HFFc6 (cell line): ENCODE results near the gene COL9A1. TPM values are rescaled to one million over a fixed set of nuclear protein-coding genes. Genes with fewer than 3 reads are reported as not detected.

Experiments
- DNase-seq: peaks from one replicate; pipeline ENCODE4 v3.0.0-alpha.2; 2018
- H3K27ac Mint-ChIP-seq: 2 replicates; pipeline ENCODE4 v1.8.0; 2020; ENCODE audit warnings: mild to moderate bottlenecking, mixed read lengths
- H3K27me3 Mint-ChIP-seq: 2 replicates; pipeline ENCODE4 v1.8.0; 2021; ENCODE audit warnings: mild to moderate bottlenecking, moderate library complexity, mixed read lengths; ENCODE audit not compliant: insufficient read depth
- H3K36me3 Mint-ChIP-seq: 2 replicates; pipeline ENCODE4 v1.8.0; 2021; ENCODE audit warnings: low read depth, mixed read lengths
- H3K4me1 Mint-ChIP-seq: 2 replicates; pipeline ENCODE4 v1.8.0; 2020; ENCODE audit warnings: low read depth, mixed read lengths
- H3K4me3 Mint-ChIP-seq: 2 replicates; pipeline ENCODE4 v1.8.0; 2020; ENCODE audit warnings: mild to moderate bottlenecking, moderate library complexity, mixed read lengths
- H3K9me3 Mint-ChIP-seq: 2 replicates; pipeline ENCODE4 v1.8.0; 2020; ENCODE audit warnings: mild to moderate bottlenecking, mixed read lengths
- total RNA-seq, 6 experiments: library from RNA; stranded (reverse); fragmentation: NEBNext Ultra II Directional; extraction: Animal tissue kit (Norgen Biotek cat#: 25700); gene quantifications; 2 replicates in 1 of 6; 3 replicates in 5 of 6; pipeline ENCODE4 v1.2.3, GENCODE V29; 2021
- TF ChIP-seq, protein P1 (sequence below): fragments of 200-600 bp; sonication (generic); IDR thresholded peaks from 2 replicates; pipeline ENCODE4 v1.5.0; 2021; ENCODE audit warnings: antibody characterized with exemption, mild to moderate bottlenecking

Gene COL9A1
- total RNA-seq, 6 experiments from 2014 or later: not detected

GRCh38 chr6:70175770-70176169 is 127.1 kb downstream of the COL9A1 start:
- peaks cover 9% of the 10 kb centered on the region for H3K9me3 Mint-ChIP-seq
- H3K36me3 Mint-ChIP-seq: no peaks in the 10 kb centered on the region
- DNase-seq: no peak
- H3K27me3 Mint-ChIP-seq: no peaks in the 10 kb centered on the region
- H3K27ac Mint-ChIP-seq: no peak overlapping the region
- TF ChIP-seq, protein P1, sequence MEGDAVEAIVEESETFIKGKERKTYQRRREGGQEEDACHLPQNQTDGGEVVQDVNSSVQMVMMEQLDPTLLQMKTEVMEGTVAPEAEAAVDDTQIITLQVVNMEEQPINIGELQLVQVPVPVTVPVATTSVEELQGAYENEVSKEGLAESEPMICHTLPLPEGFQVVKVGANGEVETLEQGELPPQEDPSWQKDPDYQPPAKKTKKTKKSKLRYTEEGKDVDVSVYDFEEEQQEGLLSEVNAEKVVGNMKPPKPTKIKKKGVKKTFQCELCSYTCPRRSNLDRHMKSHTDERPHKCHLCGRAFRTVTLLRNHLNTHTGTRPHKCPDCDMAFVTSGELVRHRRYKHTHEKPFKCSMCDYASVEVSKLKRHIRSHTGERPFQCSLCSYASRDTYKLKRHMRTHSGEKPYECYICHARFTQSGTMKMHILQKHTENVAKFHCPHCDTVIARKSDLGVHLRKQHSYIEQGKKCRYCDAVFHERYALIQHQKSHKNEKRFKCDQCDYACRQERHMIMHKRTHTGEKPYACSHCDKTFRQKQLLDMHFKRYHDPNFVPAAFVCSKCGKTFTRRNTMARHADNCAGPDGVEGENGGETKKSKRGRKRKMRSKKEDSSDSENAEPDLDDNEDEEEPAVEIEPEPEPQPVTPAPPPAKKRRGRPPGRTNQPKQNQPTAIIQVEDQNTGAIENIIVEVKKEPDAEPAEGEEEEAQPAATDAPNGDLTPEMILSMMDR: no peak
- H3K4me1 Mint-ChIP-seq: no peaks in the 10 kb centered on the region
- no peak overlapping the region for H3K4me3 Mint-ChIP-seq

DNA sequence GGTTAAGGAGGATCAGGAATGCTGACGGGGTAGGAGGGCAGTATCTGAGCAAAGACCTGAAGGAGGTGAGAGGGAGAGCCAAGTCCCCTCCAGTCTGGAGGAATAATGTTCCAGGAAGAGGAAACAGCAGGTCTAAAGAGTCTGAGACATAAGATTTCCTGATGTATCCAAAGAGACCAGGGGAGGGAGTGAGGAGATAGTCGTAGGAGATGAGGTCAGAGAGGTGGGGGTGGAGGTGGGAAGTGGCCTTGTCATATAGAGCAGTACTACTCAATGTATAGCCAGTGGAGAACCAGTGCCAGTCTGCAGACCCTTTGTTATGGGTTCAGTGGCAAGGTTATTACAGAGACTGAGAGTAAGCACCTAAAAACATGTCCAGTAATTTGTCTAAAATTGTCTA is 130.6 kb downstream of the COL9A1 start:
- H3K4me3 Mint-ChIP-seq: no peak overlapping the region
- no peak for DNase-seq
- no peaks in the 10 kb centered on the region for H3K36me3 Mint-ChIP-seq

GRCh38 chr6:70171236-70171635 is 131.6 kb downstream of the COL9A1 start:
- TF ChIP-seq, protein P1: no peak
- no peaks in the 10 kb centered on the region for H3K36me3 Mint-ChIP-seq
- H3K27ac Mint-ChIP-seq: no peak overlapping the region
- H3K4me3 Mint-ChIP-seq: no peak overlapping the region
- peaks cover 9% of the 10 kb centered on the region for H3K27me3 Mint-ChIP-seq
- no peak for DNase-seq
- no peaks in the 10 kb centered on the region for H3K9me3 Mint-ChIP-seq
- H3K4me1 Mint-ChIP-seq: peaks cover 6% of the 10 kb centered on the region

More for the DNA sequence above, 130.6 kb downstream of the COL9A1 start:
- Mint-ChIP-seq H3K9me3 (no peaks in the 10 kb centered on the region), H3K27ac (no peak overlapping the region), H3K27me3 (peaks cover 1% of the 10 kb centered on the region; the same call in 1 of the 2 replicates), H3K4me1 (no peaks in the 10 kb centered on the region)
- TF ChIP-seq, protein P1: no peak

DNA sequence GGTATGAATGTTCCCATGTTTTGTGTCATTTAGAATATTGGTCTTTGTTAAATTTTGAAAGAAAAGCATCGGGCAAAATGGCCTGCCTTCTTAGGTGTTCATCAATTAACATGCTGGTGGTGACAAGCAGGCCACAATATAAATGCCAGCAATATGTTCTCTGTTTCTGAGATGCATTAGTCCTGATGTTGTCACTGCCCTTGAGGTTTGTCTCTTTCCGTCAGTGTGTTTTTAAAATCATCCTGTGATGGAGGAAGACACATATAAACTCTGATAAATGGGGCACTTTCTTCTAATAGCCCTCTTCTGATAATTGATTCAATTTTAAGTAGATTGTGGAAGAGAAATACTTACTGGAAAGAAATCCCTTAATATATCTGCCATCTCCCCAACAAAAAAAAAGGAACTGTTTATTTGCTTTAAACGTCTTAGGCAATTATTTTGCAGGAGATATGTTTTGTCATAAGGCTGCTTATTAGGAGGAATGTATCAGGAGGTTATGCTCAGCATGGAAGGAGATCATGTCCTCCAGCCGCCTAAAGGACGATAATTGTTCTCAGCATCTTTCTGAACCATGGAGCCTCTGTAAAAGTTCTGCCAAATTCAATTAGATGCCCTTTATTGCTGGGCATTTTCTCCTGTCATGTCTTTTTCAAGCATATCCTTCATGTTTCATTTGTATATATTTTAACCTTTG is 134.1 kb downstream of the COL9A1 start:
- H3K4me3 Mint-ChIP-seq: no peak overlapping the region

More for the DNA sequence above, 134.1 kb downstream of the COL9A1 start:
- no peaks in the 10 kb centered on the region for H3K36me3 Mint-ChIP-seq
- no peak for DNase-seq
- H3K27ac Mint-ChIP-seq: no peak overlapping the region
- peaks cover 12% of the 10 kb centered on the region for H3K27me3 Mint-ChIP-seq
- no peaks in the 10 kb centered on the region for H3K9me3 Mint-ChIP-seq
- TF ChIP-seq, protein P1: no peak
- peaks cover 8% of the 10 kb centered on the region for H3K4me1 Mint-ChIP-seq

Other genes with a start within 250 kb of the COL9A1 start
- gene FAM135A, start 110.4 kb upstream of the COL9A1 start, total RNA-seq: 1 to 10 TPM; 2.2 to 4.0 (median 3.9) TPM